PC-3 (cell line): Measurements from ENCODE around the gene ARHGAP15.

Experiments
- EZH2phosphoT487 ChIP-seq: fragments of 300-600 bp; sonication (generic); IDR thresholded peaks from 2 replicates; pipeline ENCODE4 v1.6.1; 2018; ENCODE audit warnings: mild to moderate bottlenecking, antibody characterized with exemption, low read length, borderline replicate concordance
- TF ChIP-seq, protein P1 (sequence below): fragments of 300-600 bp; sonication (generic); conservative IDR thresholded peaks from 2 replicates; pipeline ENCODE4 v1.5.1; 2017; ENCODE audit warnings: antibody characterized with exemption, low read depth, mild to moderate bottlenecking, low read length

GRCh38 chr2:143586119-143586518 lies 456.9 kb downstream of the ARHGAP15 start:
- TF ChIP-seq, protein P1, sequence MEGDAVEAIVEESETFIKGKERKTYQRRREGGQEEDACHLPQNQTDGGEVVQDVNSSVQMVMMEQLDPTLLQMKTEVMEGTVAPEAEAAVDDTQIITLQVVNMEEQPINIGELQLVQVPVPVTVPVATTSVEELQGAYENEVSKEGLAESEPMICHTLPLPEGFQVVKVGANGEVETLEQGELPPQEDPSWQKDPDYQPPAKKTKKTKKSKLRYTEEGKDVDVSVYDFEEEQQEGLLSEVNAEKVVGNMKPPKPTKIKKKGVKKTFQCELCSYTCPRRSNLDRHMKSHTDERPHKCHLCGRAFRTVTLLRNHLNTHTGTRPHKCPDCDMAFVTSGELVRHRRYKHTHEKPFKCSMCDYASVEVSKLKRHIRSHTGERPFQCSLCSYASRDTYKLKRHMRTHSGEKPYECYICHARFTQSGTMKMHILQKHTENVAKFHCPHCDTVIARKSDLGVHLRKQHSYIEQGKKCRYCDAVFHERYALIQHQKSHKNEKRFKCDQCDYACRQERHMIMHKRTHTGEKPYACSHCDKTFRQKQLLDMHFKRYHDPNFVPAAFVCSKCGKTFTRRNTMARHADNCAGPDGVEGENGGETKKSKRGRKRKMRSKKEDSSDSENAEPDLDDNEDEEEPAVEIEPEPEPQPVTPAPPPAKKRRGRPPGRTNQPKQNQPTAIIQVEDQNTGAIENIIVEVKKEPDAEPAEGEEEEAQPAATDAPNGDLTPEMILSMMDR: no peak
- no peak for TF ChIP-seq EZH2phosphoT487
